HEK293 (cell line): Measurements from ENCODE around the gene CD83.

ENCODE experiments used
- ATF2 ChIP-seq: fragments of 450-650 bp; formaldehyde crosslinking; IDR thresholded peaks from 2 replicates; pipeline ENCODE4 v1.5.1; 2016; ENCODE audit warnings: missing biosample characterization, missing genetic modification characterization, low read depth
- CTCF ChIP-seq: fragments of 450-650 bp; formaldehyde crosslinking; IDR thresholded peaks from 2 replicates; pipeline ENCODE4 v1.5.1; 2016; ENCODE audit warnings: missing biosample characterization, missing genetic modification characterization
- IKZF3 ChIP-seq: fragments of 450-650 bp; IDR thresholded peaks from 2 replicates; pipeline ENCODE4 v1.5.0; 2018; ENCODE audit warnings: missing biosample characterization, mild to moderate bottlenecking, missing genetic modification characterization, moderate library complexity
- MYNN ChIP-seq: fragments of 450-650 bp; formaldehyde crosslinking; IDR thresholded peaks from 2 replicates; pipeline ENCODE4 v1.5.1; 2016; ENCODE audit warnings: missing biosample characterization, missing genetic modification characterization, borderline replicate concordance
- YY1 ChIP-seq: fragments of 450-650 bp; formaldehyde crosslinking; IDR thresholded peaks from 2 replicates; pipeline ENCODE4 v1.5.1; 2018; ENCODE audit warnings: missing biosample characterization, missing genetic modification characterization
- ZBTB49 ChIP-seq: fragments of 450-650 bp; formaldehyde crosslinking; IDR thresholded peaks from 2 replicates; pipeline ENCODE4 v1.5.1; 2016; ENCODE audit warnings: missing biosample characterization, missing genetic modification characterization, low read depth
- ZNF184 ChIP-seq: fragments of 450-650 bp; IDR thresholded peaks from 2 replicates; pipeline ENCODE4 v1.5.1; 2018; ENCODE audit warnings: missing biosample characterization, mild to moderate bottlenecking, missing genetic modification characterization
- ZNF560 ChIP-seq: fragments of 450-650 bp; formaldehyde crosslinking; IDR thresholded peaks from 2 replicates; pipeline ENCODE4 v1.5.1; 2017; ENCODE audit warnings: missing biosample characterization, missing genetic modification characterization, borderline replicate concordance
- ZNF660 ChIP-seq: fragments of 450-650 bp; IDR thresholded peaks from 2 replicates; pipeline ENCODE4 v1.5.1; 2018; ENCODE audit warnings: missing biosample characterization, mild to moderate bottlenecking, missing genetic modification characterization
- ZSCAN23 ChIP-seq: fragments of 450-650 bp; formaldehyde crosslinking; IDR thresholded peaks from 2 replicates; pipeline ENCODE4 v1.5.1; 2016; ENCODE audit warnings: missing biosample characterization, missing genetic modification characterization

- TF ChIP-seq CTCF (tag by site-specific recombination) (no peak), ZBTB49 (tag by site-specific recombination) (no peak), YY1 (tag by site-specific recombination) (no peak), ZNF660 (tag by site-specific recombination) (no peak), ZNF184 (no peak), ZNF560 (no peak), ATF2 (tag by site-specific recombination) (no peak), ZSCAN23 (tag by site-specific recombination) (no peak), IKZF3 (tag by site-specific recombination) (no peak), MYNN (tag by site-specific recombination) (no peak)
These were observed 45.5 kb upstream of the CD83 start for GRCh38 chr6:14072084-14072483.
